ENCODE measurements around the gene MMP2. TPM values are rescaled to one million over a fixed set of nuclear protein-coding genes. Genes with fewer than 3 reads are reported as not detected.

The MMP2 gene
- polyA plus RNA-seq, 1 donor from 2014 or later = 2.5 TPM

GRCh38 chr16:55494994-55495421 lies 16.0 kb downstream of the MMP2 start:
- Histone ChIP-seq H3F3A (ENCODE audit: insufficient read depth, low read length, poor library complexity, severe bottlenecking) (no peaks in the 10 kb centered on the region), H4K20me1 (ENCODE audit: insufficient read depth) (no peaks in the 10 kb centered on the region), H3K9ac (ENCODE audit: low read length) (no peak overlapping the region), H3K9me2 (ENCODE audit: insufficient read depth, low read length) (no peaks in the 10 kb centered on the region), H2AFZ (ENCODE audit: low read depth, low read length) (no peak overlapping the region), H3K9me3 (ENCODE audit: low read length) (no peaks in the 10 kb centered on the region), H3K36me3 (ENCODE audit: insufficient read depth, low read length) (no peaks in the 10 kb centered on the region), H3K27ac (ENCODE audit: low read length) (no peak overlapping the region), H3K4me2 (ENCODE audit: low read length) (no peak overlapping the region), H3K79me2 (replicated peaks; ENCODE audit: insufficient read depth, low read length) (no peaks in the 10 kb centered on the region), H3K27me3 (ENCODE audit: insufficient read depth, low read depth, low read length) (no peaks in the 10 kb centered on the region), H3K4me3 (ENCODE audit: low read length) (no peak overlapping the region)
- TF ChIP-seq SMC3 (conservative IDR thresholded peaks at IDR 0.05; ENCODE audit: poor library complexity) (no peak), RAD21 (conservative IDR thresholded peaks at IDR 0.05) (no peak), REST (IDR thresholded peaks at IDR 0.05; ENCODE audit: borderline replicate concordance) (no peak), TAF1 (IDR thresholded peaks at IDR 0.05; ENCODE audit: low read depth) (no peak), MXI1 (conservative IDR thresholded peaks at IDR 0.05; ENCODE audit: poor library complexity, severe bottlenecking) (no peak), CTCF (IDR thresholded peaks at IDR 0.05; ENCODE audit: poor library complexity, severe bottlenecking) (no peak), EZH2 (IDR thresholded peaks at IDR 0.05; ENCODE audit: borderline replicate concordance, insufficient read depth, low read length, poor library complexity, severe bottlenecking) (no peak), EP300 (conservative IDR thresholded peaks at IDR 0.05; ENCODE audit: poor library complexity, severe bottlenecking) (no peak), POLR2AphosphoS5 (IDR thresholded peaks at IDR 0.05) (no peak)

GRCh38 chr16:55495616-55496289 lies 16.8 kb downstream of the MMP2 start:
- H2AFZ ChIP-seq (ENCODE audit: low read depth, low read length) = no peak overlapping the region
- H3K4me3 ChIP-seq (ENCODE audit: low read length) = no peak overlapping the region
- no peaks in the 10 kb centered on the region for H3K79me2 ChIP-seq (replicated peaks; ENCODE audit: insufficient read depth, low read length)
- H3F3A ChIP-seq (ENCODE audit: insufficient read depth, low read length, poor library complexity, severe bottlenecking) = no peaks in the 10 kb centered on the region
- H3K27me3 ChIP-seq (ENCODE audit: insufficient read depth, low read depth, low read length) = no peaks in the 10 kb centered on the region
- H3K27ac ChIP-seq (ENCODE audit: low read length) = no peak overlapping the region
- H3K9me2 ChIP-seq (ENCODE audit: insufficient read depth, low read length) = no peaks in the 10 kb centered on the region
- no peaks in the 10 kb centered on the region for H3K36me3 ChIP-seq (ENCODE audit: insufficient read depth, low read length)
- H3K9ac ChIP-seq (ENCODE audit: low read length) = no peak overlapping the region
- H4K20me1 ChIP-seq (ENCODE audit: insufficient read depth) = no peaks in the 10 kb centered on the region
- TF ChIP-seq CTCF (IDR thresholded peaks at IDR 0.05; ENCODE audit: poor library complexity, severe bottlenecking) = no peak
- no peak for TF ChIP-seq REST (IDR thresholded peaks at IDR 0.05; ENCODE audit: borderline replicate concordance)
- TF ChIP-seq TAF1 (IDR thresholded peaks at IDR 0.05; ENCODE audit: low read depth) = no peak
- TF ChIP-seq EZH2 (IDR thresholded peaks at IDR 0.05; ENCODE audit: borderline replicate concordance, insufficient read depth, low read length, poor library complexity, severe bottlenecking) = no peak
- no peak for TF ChIP-seq EP300 (conservative IDR thresholded peaks at IDR 0.05; ENCODE audit: poor library complexity, severe bottlenecking)
- no peak for TF ChIP-seq SMC3 (conservative IDR thresholded peaks at IDR 0.05; ENCODE audit: poor library complexity)
- no peak for TF ChIP-seq POLR2AphosphoS5 (IDR thresholded peaks at IDR 0.05)
- no peak for TF ChIP-seq RAD21 (conservative IDR thresholded peaks at IDR 0.05)
- TF ChIP-seq MXI1 (conservative IDR thresholded peaks at IDR 0.05; ENCODE audit: poor library complexity, severe bottlenecking) = no peak
- no peaks in the 10 kb centered on the region for H3K9me3 ChIP-seq (ENCODE audit: low read length)
- H3K4me2 ChIP-seq (ENCODE audit: low read length) = no peak overlapping the region

Data from neural cell (in vitro differentiated cells).